Activated T-cell treated with anti-CD3 and anti-CD28 coated beads for 4 hours (primary cell): Measurements from ENCODE around the gene OR10T2.
"Not testable (repeated sequence)": the region's sequence is repeated elsewhere in the genome, so short reads cannot be mapped to it uniquely, and the experiment has no call there.

ENCODE experiments used
- DNase-seq: peaks from one replicate; pipeline ENCODE4 v3.0.0-alpha.2; 2020

The OR10T2 gene, protein sequence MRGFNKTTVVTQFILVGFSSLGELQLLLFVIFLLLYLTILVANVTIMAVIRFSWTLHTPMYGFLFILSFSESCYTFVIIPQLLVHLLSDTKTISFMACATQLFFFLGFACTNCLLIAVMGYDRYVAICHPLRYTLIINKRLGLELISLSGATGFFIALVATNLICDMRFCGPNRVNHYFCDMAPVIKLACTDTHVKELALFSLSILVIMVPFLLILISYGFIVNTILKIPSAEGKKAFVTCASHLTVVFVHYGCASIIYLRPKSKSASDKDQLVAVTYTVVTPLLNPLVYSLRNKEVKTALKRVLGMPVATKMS

DNA sequence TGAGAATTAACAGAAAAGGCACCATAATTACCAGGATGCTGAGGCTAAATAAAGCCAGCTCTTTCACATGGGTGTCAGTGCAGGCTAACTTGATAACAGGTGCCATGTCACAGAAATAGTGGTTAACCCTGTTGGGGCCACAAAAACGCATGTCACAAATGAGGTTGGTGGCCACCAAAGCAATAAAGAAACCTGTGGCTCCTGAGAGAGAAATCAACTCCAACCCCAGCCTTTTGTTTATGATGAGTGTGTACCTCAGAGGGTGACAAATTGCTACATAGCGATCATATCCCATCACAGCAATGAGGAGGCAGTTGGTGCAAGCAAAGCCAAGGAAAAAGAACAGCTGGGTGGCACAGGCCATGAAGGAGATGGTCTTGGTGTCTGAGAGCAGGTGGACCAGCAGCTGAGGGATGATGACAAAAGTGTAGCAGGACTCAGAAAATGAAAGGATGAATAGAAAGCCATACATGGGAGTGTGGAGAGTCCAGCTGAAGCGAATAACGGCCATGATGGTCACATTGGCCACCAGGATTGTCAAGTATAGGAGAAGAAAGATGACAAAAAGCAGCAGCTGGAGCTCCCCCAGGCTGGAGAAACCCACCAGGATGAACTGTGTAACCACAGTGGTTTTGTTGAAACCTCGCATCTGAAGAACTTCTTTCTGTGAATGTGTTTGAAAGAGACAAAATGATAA lies at the start of gene OR10T2:
Gene OR10T2 (minus strand): TSS at position 649 of the 697 bp plus-strand sequence. CDS start 0 bp downstream, at position 649.
- no peak for DNase-seq

GRCh38 chr1:158445376-158445775 lies 46.1 kb upstream of the OR10T2 start:
- DNase-seq, result no peak

DNA sequence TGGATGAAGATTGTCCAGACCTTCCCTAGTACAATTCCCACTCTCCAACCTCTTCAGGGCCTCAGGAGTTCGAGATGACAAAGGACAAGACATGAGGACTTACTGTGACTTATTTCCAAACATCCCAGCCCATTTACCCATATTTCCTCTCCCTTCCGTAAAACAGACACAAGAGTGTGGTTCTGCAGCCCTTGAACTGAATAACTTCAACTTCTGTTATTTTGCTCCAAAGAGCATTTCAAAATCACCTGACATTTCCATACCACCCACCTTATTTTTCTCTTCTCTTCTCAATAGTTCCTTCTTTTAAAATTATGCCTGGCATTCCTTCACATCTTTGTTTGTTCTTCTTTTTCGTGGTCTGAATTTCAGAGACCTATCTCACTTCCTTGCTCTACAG lies 35.5 kb upstream of the OR10T2 start:
- no peak for DNase-seq

GRCh38 chr1:158430163-158430562 lies 30.9 kb upstream of the OR10T2 start:
- not testable (repeated sequence) for DNase-seq

DNA sequence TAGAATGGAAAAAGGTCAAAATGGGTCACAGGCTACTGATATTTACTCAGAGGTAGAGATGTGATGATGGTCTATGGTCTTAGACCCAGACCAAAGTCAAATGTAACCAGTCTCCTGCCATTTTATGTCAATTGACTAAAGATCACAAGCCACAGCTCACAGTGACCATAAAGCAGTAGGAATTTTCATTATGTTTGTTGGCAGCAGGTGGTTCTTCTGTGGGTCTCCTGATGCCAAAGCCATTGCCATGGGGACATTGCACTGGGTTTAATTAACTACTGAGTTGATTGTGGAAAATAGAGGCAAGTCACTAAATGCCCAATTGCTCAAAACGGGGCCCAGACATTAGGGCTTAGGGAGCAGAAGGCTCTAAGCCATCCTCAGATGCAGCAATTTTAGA lies 26.9 kb upstream of the OR10T2 start, which contains the start of gene OR10K2:
Gene OR10K2 (minus strand): TSS at position 101 of the 400 bp plus-strand sequence. CDS start 5,371 bp downstream, outside the sequence.
- no peak for DNase-seq

DNA sequence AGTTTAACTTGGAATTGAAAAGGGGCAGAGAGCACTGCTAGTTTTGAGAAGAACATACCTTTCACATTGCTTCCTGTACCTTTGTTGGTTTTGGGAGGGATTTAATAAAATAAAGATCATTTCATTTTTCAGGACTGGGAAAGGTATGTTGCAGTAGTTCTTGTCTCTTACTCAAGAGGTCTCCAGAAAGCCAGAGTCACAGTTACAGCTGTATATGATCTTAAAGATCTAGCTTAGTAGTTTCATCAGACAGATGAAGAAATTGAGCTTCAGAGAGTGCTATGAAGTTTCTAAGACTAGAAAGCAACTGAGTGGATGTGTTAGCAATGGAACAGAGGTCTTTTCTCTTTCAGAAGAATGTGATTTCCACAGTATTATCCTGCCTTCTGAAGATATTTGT lies 25.8 kb upstream of the OR10T2 start:
- no peak for DNase-seq

- DNase-seq, result no peak
Measured at GRCh38 chr1:158422212-158422611, 22.9 kb upstream of the OR10T2 start.

DNA sequence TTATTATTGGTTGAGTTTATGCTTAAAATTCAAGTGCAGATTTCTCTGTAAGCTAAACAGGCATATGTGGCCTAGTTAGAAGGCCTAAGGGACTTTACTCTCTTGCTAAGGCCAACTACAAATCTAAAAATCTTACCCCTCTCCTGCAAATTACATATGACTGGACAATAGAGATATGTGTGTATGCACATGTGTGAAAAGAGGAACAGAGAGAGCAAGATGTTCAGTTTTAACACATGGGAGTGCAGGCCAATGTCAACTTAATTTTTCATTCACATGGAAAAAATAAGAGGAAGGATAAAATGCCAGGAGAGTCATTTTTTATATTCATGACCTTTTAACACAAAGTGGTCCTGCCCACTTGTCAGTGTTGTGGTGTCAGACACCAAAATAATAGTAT lies 18.3 kb upstream of the OR10T2 start:
- DNase-seq, result no peak

- DNase-seq, result no peak
Measured at GRCh38 chr1:158414651-158415345, 15.5 kb upstream of the OR10T2 start.

GRCh38 chr1:158407092-158407491 lies 7.8 kb upstream of the OR10T2 start:
- no peak for DNase-seq

DNA sequence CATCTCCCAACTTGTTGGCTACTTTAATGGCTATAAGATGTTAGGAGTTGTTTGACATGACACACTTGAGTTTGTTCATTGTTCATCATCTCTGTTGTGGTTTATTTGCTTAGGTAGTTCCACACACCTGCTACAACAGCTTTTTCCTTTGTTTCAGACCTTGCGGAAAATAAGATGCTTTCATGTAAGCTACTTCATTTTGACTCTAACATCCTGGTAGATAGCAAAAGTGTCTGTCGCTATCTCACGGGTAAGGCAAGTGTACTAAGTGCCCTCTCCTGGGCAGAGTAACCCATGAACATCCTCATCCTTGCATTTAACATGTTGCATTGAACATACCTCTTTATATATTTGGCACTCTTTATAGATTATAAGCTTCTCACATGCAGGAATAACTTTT lies 1.6 kb upstream of the OR10T2 start:
- no peak for DNase-seq

GRCh38 chr1:158396646-158397045 lies 2.6 kb downstream of the OR10T2 start:
- DNase-seq, result no peak

- no peak for DNase-seq
Measured at GRCh38 chr1:158393476-158393875, 5.8 kb downstream of the OR10T2 start.

GRCh38 chr1:158391099-158391498 lies 8.2 kb downstream of the OR10T2 start:
- DNase-seq, result no peak

- no peak for DNase-seq
Measured at GRCh38 chr1:158390331-158390730, 8.9 kb downstream of the OR10T2 start.

GRCh38 chr1:158374860-158375259 lies 24.4 kb downstream of the OR10T2 start:
- no peak for DNase-seq

GRCh38 chr1:158374101-158374500 lies 25.2 kb downstream of the OR10T2 start:
- not testable (repeated sequence) for DNase-seq

DNA sequence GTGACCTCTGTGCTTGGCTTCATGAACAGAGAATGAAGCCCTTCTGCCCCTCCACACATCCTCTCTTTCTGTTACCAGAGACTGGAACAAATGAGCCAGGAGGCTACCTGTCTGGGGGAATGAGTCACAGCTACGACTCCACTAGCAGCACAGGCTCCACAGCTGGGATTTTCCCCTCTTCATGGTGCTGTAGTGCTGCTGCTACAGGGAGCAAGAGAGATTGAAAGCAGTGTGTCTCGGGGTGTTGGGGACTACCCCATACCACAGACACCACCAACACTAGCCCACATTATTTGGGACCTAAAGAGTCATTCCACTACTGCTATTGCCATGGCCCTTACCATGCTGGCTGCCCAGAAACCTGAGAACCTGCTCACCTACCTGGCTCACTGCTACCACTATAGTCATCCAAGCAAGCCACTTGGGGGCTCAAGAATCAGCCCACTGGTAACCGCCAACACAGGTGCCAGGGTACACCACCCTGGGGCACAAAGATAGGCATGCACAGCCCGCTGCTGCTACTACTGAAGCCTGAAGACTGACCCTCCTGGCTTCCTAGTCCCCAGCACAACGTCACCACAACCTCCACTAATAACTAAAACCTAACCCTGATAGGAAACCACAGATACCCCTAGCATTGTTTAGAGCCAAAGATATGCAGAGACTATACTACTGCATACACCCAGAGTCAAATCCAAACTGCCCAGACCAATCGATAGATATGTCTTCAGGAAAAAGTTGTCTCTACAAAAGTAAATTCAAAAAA lies 27.9 kb downstream of the OR10T2 start:
- DNase-seq, result no peak

DNA sequence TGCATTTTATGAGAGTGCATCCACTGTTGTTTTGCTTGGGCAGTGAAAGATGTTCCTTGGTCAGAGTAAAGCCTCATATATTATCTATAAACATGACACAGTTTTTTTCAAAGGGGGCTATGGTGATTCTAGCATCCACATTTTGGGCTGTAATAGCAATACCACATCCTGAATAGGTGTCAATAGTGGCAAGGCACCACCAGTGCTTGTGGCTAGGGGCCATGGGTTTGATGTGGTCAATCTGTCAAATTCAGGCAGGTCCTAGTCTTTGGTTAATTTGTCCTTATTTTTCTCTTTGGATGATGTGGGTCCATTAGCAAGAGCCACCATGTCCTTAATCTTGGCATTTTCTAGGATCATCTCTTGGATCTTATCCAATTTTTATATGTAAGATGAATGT lies 32.5 kb downstream of the OR10T2 start:
- no peak for DNase-seq

GRCh38 chr1:158362941-158363340 lies 36.3 kb downstream of the OR10T2 start:
- no peak for DNase-seq

GRCh38 chr1:158362482-158362881 lies 36.8 kb downstream of the OR10T2 start:
- DNase-seq, result no peak

GRCh38 chr1:158357441-158357840 lies 41.8 kb downstream of the OR10T2 start:
- no peak for DNase-seq

DNA sequence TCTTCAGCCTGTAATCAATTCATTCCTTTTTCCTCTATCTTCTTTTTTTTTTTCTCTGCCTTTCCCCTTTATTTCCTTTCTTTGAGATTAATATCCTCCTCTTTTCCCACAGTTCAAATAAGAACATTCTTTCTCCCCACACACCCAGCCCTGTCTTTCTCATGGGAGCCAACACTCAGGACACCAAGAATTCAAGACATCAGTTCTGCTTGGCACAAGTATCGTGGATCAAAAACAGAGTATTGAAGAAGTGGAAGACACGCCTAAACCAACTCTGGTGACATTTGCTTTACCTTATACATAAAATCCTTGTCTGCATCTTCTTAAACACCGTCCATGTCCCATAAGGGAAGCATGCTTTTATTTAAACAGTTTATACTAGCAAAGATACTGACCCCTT lies 42.6 kb downstream of the OR10T2 start:
- no peak for DNase-seq
